ENCODE results near the gene AHCYL2. TPM values are rescaled to one million over a fixed set of nuclear protein-coding genes. Genes with fewer than 3 reads are reported as not detected.

Gene AHCYL2
- total and polyA plus RNA-seq, 2 of the 8 experiments (the other 6 are each of a cell fraction or from before 2014, with no cell fraction given), result 20.7 to 25.4 TPM

DNA sequence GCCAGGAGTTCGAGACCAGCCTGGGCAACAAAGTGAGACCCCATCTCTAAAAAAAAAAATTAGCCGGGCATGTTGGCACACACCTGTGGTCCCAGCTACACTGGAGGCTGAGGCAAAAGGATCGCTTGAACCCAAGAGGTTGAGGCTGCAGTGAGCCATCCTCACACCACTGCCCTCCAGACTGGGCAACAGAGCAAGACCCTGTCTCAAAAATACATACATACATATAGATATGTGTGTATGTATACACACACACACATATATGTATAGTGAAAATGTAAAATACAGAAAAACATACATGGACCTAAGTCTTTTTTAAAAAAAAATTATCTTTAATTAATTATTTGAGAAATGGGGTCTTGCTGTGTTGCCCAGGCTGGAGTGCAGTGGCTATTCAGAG is 30.9 kb upstream of the AHCYL2 start:
- no peak for FAIRE-seq
- Histone ChIP-seq H3K23ac (ENCODE audit: insufficient read length) (no peak overlapping the region), H2AFZ (ENCODE audit: low read length) (no peak overlapping the region)
- TF ChIP-seq SP1 (IDR thresholded peaks at IDR 0.05; ENCODE audit: low read depth, low read length) (no peak), SUZ12 (IDR thresholded peaks at IDR 0.05; ENCODE audit: low read length) (no peak), TAF7 (optimal IDR thresholded peaks at IDR 0.05; ENCODE audit: borderline replicate concordance, low read depth, low read length) (no peak), ZNF274 (IDR thresholded peaks at IDR 0.05; ENCODE audit: borderline replicate concordance, extremely low read depth, low read length) (no peak), MAFK (IDR thresholded peaks at IDR 0.05; ENCODE audit: low read depth, low read length) (no peak), SAP30 (IDR thresholded peaks at IDR 0.05; ENCODE audit: insufficient read depth, insufficient replicate concordance, low read length) (no peak), TBP (IDR thresholded peaks at IDR 0.05; ENCODE audit: low read depth, low read length) (no peak), EZH2 (IDR thresholded peaks at IDR 0.05; ENCODE audit: low read depth, low read length, severe bottlenecking) (no peak), POU5F1 (IDR thresholded peaks at IDR 0.05; ENCODE audit: low read depth, low read length) (no peak), TCF12 (IDR thresholded peaks at IDR 0.05; ENCODE audit: low read depth, low read length) (no peak), SIN3A (conservative IDR thresholded peaks at IDR 0.05 in 1 of 2, IDR thresholded peaks at IDR 0.05 in 1 of 2; ENCODE audit: low read depth in 1 of 2, low read length in 2 of 2) (no peak), MAX (IDR thresholded peaks at IDR 0.05) (no peak)
- TF ChIP-seq, protein P1, sequence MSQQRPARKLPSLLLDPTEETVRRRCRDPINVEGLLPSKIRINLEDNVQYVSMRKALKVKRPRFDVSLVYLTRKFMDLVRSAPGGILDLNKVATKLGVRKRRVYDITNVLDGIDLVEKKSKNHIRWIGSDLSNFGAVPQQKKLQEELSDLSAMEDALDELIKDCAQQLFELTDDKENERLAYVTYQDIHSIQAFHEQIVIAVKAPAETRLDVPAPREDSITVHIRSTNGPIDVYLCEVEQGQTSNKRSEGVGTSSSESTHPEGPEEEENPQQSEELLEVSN (IDR thresholded peaks at IDR 0.05), result no peak

More for the DNA sequence above, 30.9 kb upstream of the AHCYL2 start:
- H2BK20ac ChIP-seq (ENCODE audit: low read length), result no peak overlapping the region
- no peak overlapping the region for H2BK120ac ChIP-seq (replicated peaks; ENCODE audit: low read depth, low read length)
- no peak overlapping the region for H2BK12ac ChIP-seq (ENCODE audit: low read depth, low read length)
- H4K20me1 ChIP-seq (replicated peaks in 1 of 2; ENCODE audit: control insufficient read depth in 1 of 2, insufficient read depth in 2 of 2, low read length in 2 of 2), result peaks cover 14 to 15% of the 10 kb centered on the region in 2 experiments
- no peak overlapping the region for H2AK5ac ChIP-seq (ENCODE audit: low read depth, low read length)
- peaks cover 24 to 91% of the 10 kb centered on the region in 2 experiments for H3K79me2 ChIP-seq (ENCODE audit: control insufficient read depth in 1 of 2, insufficient read depth in 2 of 2, low read length in 2 of 2)
- 92% methylated on average over 3 of the region's 3 CpGs; no CpG with 5 or more reads in 1 of the 2 experiments for WGBS, 2 experiments (ENCODE audit: extremely low coverage in 1 of 2, insufficient coverage in 1 of 2, insufficient read length in 1 of 2, insufficient replicate concordance in 2 of 2, low coverage in 1 of 2, low lambda C conversion rate in 2 of 2, missing lambda C conversion rate in 1 of 2)
- H3K9me3 ChIP-seq (ENCODE audit: insufficient read depth in 2 of 2, low read depth in 1 of 2, low read length in 1 of 2), result no peaks in the 10 kb centered on the region
- H3K23me2 ChIP-seq (ENCODE audit: low read depth, low read length), result peaks cover 10% of the 10 kb centered on the region
- no peak overlapping the region for H3K56ac ChIP-seq (replicated peaks; ENCODE audit: insufficient read length, low read depth, low read length)
- H3K79me1 ChIP-seq (ENCODE audit: low read depth, low read length), result peaks cover 16% of the 10 kb centered on the region
- H3K18ac ChIP-seq (ENCODE audit: extremely low read depth, low read length), result no peak overlapping the region
- ChIA-PET CTCF (ENCODE audit: partially characterized antibody) (interaction anchor here (0.8 to 3.1 kb wide), 6 partner anchors 14 to 185 kb away, joined by 3 to 26 read pairs (median 5); no protein-coding TSS in a partner anchor), POLR2A (ENCODE audit: partially characterized antibody) (interaction anchor here (2.9 kb wide), 1 partner anchor 25 kb away, joined by 14 read pairs; no protein-coding TSS in a partner anchor)
- H2BK5ac ChIP-seq (ENCODE audit: low read depth, low read length), result no peak overlapping the region
- H4K8ac ChIP-seq (ENCODE audit: extremely low read depth, insufficient read depth, low read length), result no peak overlapping the region
- no peak for DNase-seq (ENCODE audit: low read depth in 1 of 2, low spot score in 2 of 2)
- H3K36me3 ChIP-seq (ENCODE audit: control insufficient read depth in 2 of 4, insufficient read depth in 4 of 4, low read length in 3 of 4), result peaks cover 0 to 6% (median 2%) of the 10 kb centered on the region in 4 experiments; a peak in 1 of 8 replicates
- no peak overlapping the region for H4K5ac ChIP-seq (ENCODE audit: insufficient read length, low read depth, low read length)
- no peak overlapping the region for H3K4me2 ChIP-seq (ENCODE audit: insufficient read depth in 1 of 2, low read depth in 2 of 2, low read length in 2 of 2)
- no peak overlapping the region for H4K91ac ChIP-seq (replicated peaks; ENCODE audit: insufficient read length, low read length)
- no peak overlapping the region for H3K14ac ChIP-seq (ENCODE audit: insufficient read length)
- H3K4ac ChIP-seq (replicated peaks; ENCODE audit: insufficient read length, low read depth, low read length), result no peak overlapping the region
- H2BK15ac ChIP-seq (ENCODE audit: low read length), result no peak overlapping the region
- no peaks in the 10 kb centered on the region for H3K27me3 ChIP-seq (replicated peaks in 1 of 4; ENCODE audit: control insufficient read depth in 3 of 4, extremely low read depth in 1 of 4, insufficient read depth in 3 of 4, low read length in 3 of 4)
- no peak overlapping the region for H3K27ac ChIP-seq (ENCODE audit: low read depth, low read length)
- H3K4me3 ChIP-seq (ENCODE audit: extremely low read depth in 1 of 4, insufficient read depth in 2 of 4, low read depth in 3 of 4, low read length in 4 of 4), result no peak overlapping the region
- H3K9ac ChIP-seq (replicated peaks in 1 of 4; ENCODE audit: extremely low read depth in 1 of 4, low read depth in 3 of 4, low read length in 3 of 4), result no peak overlapping the region
- peaks cover 3 to 7% (median 5%) of the 10 kb centered on the region in 4 experiments; a peak in 6 of 7 replicates for H3K4me1 ChIP-seq (replicated peaks in 1 of 4; ENCODE audit: control insufficient read depth in 3 of 4, insufficient read depth in 4 of 4, low read length in 3 of 4)
